ENCODE data around the gene NAPSA.

Gene NAPSA

DNA sequence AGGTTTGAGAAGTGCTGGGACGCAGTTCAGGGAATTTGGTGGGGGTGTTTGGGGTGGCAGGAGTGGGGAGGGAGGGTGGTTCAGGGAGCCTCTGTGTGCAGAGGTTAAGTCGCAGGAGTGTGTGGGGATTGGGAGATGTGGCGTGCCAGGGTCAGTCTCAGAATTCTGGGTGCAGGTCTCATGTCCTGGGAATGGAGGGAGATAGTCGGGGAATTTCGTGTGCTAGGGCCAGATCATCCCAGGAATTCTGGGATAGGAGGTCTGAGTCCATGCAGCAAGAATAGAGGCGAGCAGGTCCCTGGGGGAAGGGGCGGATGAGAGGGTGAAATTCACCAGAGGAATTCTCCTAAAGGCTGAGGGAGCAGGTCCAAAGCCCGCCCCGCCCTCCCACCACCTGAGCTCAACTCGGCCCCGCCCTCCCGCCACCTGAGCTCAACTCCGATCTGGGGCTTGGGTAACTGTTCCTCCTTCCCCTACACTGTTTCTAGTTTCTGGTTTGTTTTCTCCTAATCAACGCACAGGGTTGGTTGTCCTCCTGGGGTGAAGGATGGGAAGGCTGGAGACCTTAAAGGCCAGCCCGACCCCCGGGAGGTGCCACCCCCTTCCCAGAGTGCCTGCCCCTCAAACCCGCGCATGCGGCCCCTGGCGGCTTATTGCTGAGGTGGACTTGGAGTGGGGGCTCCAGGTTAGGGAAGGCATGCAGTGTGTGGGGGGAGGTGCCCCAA lies 51.5 kb downstream of the NAPSA start:
- DNase-seq = no peak

DNA sequence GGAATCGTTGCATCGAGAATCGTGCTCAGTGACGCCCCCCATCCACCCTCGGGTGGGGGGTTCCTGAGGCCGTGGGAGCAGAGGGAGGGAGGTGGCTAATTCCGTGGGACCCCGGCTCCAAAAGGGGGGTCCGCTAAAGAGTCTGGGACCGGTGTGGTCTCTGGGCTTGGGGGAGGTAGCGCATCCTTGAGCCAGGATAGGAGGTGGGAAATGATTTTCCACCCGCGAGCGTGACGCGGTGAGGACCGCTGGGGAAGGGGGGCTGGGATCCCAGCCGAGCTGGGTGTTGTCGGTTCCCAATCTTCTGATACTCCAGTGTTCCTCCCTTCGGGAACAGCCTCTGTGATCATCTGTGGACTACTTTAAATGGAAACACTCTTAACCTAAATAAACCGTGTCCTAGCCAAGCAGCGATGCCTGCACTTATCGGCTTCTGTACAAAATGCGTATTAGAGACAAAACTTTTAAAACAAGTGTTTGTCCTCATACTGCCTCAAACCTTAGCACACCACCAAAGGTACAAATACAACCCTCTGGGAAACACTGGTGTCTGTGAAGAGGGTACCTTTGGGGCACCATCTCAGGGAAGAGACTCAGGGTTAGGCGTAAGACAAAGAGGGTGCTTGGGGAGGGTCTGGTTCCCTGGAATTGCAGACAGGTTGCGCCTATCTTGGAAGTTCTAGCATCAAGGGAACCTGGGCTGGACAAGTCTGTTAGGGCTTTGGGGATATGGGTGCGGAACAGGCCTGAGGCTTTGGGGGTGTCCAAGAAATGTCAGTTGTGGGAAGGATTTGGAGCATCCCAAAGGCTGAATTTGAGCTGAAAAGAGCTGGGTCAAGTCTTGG lies 52.2 kb downstream of the NAPSA start:
- no peak for DNase-seq

DNA sequence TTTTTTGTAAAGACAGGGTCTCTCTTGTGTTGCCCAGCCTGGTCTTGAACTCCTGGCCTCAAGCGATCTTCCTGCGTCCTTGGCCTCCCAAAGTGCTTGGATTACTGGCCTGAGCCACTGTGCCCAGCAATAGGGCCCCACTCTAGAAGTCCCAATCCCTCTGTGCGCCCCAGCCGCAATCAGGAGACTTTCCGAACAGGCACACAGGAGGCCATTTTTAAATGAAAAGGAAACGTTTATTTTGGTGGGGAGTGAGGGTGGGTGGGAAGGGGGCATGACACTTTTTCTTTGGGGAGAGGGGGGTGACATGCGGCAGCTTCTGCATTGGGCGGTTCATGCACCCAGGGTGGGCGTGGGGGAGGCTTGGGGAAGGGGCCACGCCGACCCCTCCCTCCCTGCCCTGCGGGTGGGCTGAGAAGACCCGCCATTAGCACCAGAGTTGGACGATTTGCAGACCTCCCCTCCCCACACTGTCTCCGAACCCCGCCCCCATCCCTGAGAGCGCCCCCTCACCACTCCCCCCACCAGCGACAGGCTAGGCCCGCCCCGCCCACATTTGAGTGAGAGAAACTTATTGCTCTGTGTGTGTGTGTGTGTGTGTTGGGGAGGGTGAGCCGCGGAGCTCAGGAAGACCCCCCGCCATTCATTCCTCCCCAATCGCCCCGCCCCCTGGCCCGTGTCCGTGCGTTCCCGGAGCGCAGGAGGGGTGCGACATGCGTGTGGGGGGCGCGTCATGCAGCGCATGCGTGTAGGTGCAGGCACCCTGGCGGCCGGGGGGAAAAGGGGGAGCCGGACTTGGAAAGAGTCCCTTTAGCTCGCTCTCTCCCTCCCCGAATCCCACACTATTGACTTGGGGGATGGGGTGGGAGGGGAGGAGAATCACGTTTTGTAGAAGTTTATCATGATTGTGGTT lies 53.5 kb downstream of the NAPSA start:
- DNase-seq = no peak

DNA sequence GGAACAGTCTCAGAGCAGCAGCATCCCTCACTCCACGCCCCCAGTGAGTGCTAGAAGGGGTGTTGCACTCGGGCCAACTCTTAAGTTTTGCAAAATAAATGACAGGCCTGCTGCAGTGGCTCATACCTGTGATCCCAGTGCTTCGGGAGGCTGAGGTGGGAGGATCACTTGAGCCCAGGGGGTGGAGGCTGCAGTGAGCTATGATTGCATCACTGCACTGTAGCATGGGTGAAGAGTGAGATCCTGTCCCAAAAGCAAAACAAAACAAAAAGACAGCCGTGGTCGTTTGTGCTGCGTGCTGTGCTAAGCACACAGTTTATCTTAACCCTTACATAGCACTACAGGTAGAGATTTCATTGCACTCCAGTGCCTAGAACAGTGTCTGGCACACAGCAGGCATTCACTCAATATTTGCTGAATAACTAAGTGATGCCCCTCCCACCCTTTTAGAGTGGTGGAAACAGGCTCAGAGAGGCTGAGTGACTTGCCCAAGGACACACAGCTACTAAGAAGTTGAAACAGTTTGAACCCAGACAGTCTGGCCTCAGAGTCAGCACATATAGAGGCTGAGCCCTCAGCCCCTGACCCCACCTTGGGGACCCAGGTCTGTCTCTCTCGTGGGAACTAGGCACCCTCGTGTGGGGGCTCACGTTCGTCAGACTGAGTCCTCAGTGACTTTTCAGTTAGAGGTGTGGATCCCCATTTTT lies 54.5 kb downstream of the NAPSA start:
- DNase-seq = no peak

DNA sequence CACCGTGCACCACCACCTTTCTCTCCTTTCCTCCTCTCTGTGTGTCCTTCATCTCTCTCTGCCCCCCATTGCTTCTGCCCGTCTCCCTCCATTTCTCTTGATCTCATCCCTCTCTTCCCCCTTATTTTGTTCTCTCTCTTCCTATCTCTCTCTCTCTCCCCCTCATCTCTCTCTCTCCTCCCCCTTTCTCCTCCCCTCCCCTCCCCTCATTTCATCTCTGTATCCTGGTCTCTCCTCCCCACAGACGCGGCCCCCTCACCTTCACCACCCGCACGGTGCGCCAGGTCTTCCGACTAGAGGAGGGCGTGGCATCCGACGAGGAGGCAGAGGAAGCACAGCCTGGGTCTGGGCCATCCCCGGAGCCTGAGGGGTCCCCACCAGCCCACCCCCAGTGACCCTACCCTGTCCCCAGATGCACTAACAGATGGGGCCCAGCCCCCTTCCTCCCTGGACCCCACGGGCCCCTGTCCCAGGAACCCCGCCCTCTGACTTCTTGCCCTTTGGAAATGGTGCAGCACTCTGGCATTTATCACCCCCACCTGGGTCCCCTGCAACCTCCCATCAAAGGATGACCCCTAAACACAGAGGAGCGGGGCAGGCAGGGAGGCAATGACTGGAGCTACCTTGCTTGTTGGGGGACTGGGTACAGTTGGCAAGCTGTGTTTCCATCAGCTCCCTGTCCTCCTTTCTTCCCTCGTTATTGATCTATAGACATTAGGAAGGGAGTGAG lies 55.9 kb downstream of the NAPSA start:
- no peak for DNase-seq

DNA sequence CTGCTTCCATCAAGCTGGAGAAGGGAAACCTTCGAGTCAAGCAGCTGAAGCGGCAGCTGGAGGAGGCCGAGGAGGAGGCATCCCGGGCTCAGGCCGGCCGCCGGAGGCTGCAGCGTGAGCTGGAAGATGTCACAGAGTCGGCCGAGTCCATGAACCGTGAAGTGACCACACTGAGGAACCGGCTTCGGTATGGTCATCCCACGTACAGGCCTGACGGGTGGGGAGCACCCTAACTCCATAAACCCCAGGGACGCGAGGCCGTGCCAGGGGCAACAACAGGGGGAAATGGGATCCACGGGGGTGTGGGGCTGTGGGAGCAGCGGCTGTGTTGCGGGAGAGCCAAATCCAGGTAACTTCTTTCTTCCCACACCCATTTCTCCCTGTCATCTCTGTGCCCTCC lies 56.4 kb downstream of the NAPSA start:
- no peak for DNase-seq
